OCI-LY1 (cell line): ENCODE measurements around the gene MAP7.

Experiments used
- CTCF ChIP-seq: fragments of 200-600 bp; sonication (generic), shearing (Covaris generic); IDR thresholded peaks from 2 replicates; pipeline ENCODE4 v1.5.1; 2017; ENCODE audit warnings: mild to moderate bottlenecking, antibody characterized with exemption, low read length, moderate library complexity, mixed read lengths
- EZH2 ChIP-seq: fragments of 200-600 bp; sonication (generic), shearing (Covaris generic); IDR thresholded peaks from 2 replicates; pipeline ENCODE4 v1.8.0; 2017; ENCODE audit warnings: borderline replicate concordance, mixed run types, mild to moderate bottlenecking, antibody characterized with exemption, low read length, moderate library complexity, mixed read lengths

GRCh38 chr6:136439514-136440190 is 110.6 kb downstream of the MAP7 start:
- TF ChIP-seq CTCF: no peak
- no peak for TF ChIP-seq EZH2
